ENCODE measurements around the gene FBXO31.

- TF ChIP-seq, protein P1, sequence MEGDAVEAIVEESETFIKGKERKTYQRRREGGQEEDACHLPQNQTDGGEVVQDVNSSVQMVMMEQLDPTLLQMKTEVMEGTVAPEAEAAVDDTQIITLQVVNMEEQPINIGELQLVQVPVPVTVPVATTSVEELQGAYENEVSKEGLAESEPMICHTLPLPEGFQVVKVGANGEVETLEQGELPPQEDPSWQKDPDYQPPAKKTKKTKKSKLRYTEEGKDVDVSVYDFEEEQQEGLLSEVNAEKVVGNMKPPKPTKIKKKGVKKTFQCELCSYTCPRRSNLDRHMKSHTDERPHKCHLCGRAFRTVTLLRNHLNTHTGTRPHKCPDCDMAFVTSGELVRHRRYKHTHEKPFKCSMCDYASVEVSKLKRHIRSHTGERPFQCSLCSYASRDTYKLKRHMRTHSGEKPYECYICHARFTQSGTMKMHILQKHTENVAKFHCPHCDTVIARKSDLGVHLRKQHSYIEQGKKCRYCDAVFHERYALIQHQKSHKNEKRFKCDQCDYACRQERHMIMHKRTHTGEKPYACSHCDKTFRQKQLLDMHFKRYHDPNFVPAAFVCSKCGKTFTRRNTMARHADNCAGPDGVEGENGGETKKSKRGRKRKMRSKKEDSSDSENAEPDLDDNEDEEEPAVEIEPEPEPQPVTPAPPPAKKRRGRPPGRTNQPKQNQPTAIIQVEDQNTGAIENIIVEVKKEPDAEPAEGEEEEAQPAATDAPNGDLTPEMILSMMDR (IDR thresholded peaks at IDR 0.05; ENCODE audit: insufficient read depth, low read length) = no peak
- no peak for TF ChIP-seq POLR2AphosphoS5 (IDR thresholded peaks at IDR 0.05; ENCODE audit: low read depth)
Measured at GRCh38 chr16:87376660-87377059, 6.9 kb downstream of the FBXO31 start.
